Liver (tissue), 9 donors: ENCODE results near the gene TYRO3. TPM values are rescaled to one million over a fixed set of nuclear protein-coding genes. Genes with fewer than 3 reads are reported as not detected.

Experiments
- DNase-seq: peaks from one replicate; pipeline ENCODE4 v3.0.0-alpha.2; 2017; ENCODE audit warnings: low spot score
- H3K27ac ChIP-seq, 2 donors: one replicate each; pipeline ENCODE4 v1.7.0; 2013; ENCODE audit warnings: inconsistent platforms in 2 of 2, low read length in 2 of 2, control low read depth in 1 of 2, low read depth in 1 of 2, mild to moderate bottlenecking in 1 of 2
- H3K27me3 ChIP-seq, 4 donors: one replicate each; pipeline versions ENCODE4 v1.6.1 to v1.7.0; 2013; ENCODE audit warnings: low read length in 3 of 4, inconsistent platforms in 1 of 4, mild to moderate bottlenecking in 1 of 4, moderate library complexity in 1 of 4; ENCODE audit not compliant: control insufficient read depth in 4 of 4, insufficient read depth in 4 of 4
- H3K36me3 ChIP-seq, 4 donors: one replicate each; pipeline versions ENCODE4 v1.6.1 to v1.7.0; 2013; ENCODE audit warnings: low read length in 3 of 4, mild to moderate bottlenecking in 3 of 4, low read depth in 1 of 4, moderate library complexity in 1 of 4; ENCODE audit not compliant: control insufficient read depth in 4 of 4, insufficient read depth in 3 of 4
- H3K4me1 ChIP-seq, 4 donors: one replicate each; pipeline versions ENCODE4 v1.6.1 to v1.7.0; 2013; ENCODE audit warnings: low read length in 3 of 4, mild to moderate bottlenecking in 3 of 4, moderate library complexity in 1 of 4; ENCODE audit not compliant: control insufficient read depth in 4 of 4, insufficient read depth in 4 of 4
- H3K4me3 ChIP-seq, 3 donors: one replicate each; pipeline versions ENCODE4 v1.6.1 to v1.7.0; 2013; ENCODE audit warnings: low read length in 3 of 3, control low read depth in 1 of 3, low read depth in 1 of 3, mild to moderate bottlenecking in 1 of 3
- H3K9ac ChIP-seq, 2 donors: one replicate each; pipeline ENCODE4 v1.7.0; 2013; ENCODE audit warnings: low read length in 2 of 2, mild to moderate bottlenecking in 2 of 2, moderate library complexity in 2 of 2, control low read depth in 1 of 2, low read depth in 1 of 2
- H3K9me3 ChIP-seq, 4 donors: one replicate each; pipeline versions ENCODE4 v1.6.1 to v1.7.0; 2013; ENCODE audit warnings: low read length in 3 of 4; ENCODE audit not compliant: control insufficient read depth in 4 of 4
- ATF3 ChIP-seq: IDR thresholded peaks from 2 replicates; pipeline ENCODE4 v1.6.1; 2016; ENCODE audit warnings: antibody characterized with exemption
- CTCF ChIP-seq: fragments of 150-350 bp; IDR thresholded peaks from 2 replicates; pipeline ENCODE4 v1.5.1; 2017; ENCODE audit warnings: improper control_type of control experiment, low read depth, low read length; ENCODE audit not compliant: missing input control
- EGR1 ChIP-seq, 2 donors: IDR thresholded peaks; 2 replicates each; pipeline ENCODE4 v1.6.1; 2016 to 2018; ENCODE audit warnings: antibody characterized with exemption in 2 of 2, low read depth in 2 of 2
- FOXA1 ChIP-seq: IDR thresholded peaks from 2 replicates; pipeline ENCODE4 v1.6.1; 2016; ENCODE audit warnings: antibody characterized with exemption
- FOXA2 ChIP-seq: IDR thresholded peaks from 2 replicates; pipeline ENCODE4 v1.6.1; 2016; ENCODE audit warnings: antibody characterized with exemption
- GABPA ChIP-seq, 2 donors: IDR thresholded peaks in 1 of 2; conservative IDR thresholded peaks in 1 of 2; 2 replicates each; pipeline ENCODE4 v1.6.1; 2016; ENCODE audit warnings: antibody characterized with exemption in 2 of 2, mild to moderate bottlenecking in 1 of 2, moderate library complexity in 1 of 2
- HNF4A ChIP-seq, 2 donors: conservative IDR thresholded peaks; 2 replicates each; pipeline ENCODE4 v1.6.1; 2016; ENCODE audit warnings: antibody characterized with exemption in 2 of 2, mild to moderate bottlenecking in 2 of 2
- HNF4G ChIP-seq: IDR thresholded peaks from 2 replicates; pipeline ENCODE4 v1.6.1; 2016; ENCODE audit warnings: antibody characterized with exemption
- JUND ChIP-seq, 2 donors: IDR thresholded peaks; 2 replicates each; pipeline ENCODE4 v1.6.1; 2016; ENCODE audit warnings: antibody characterized with exemption in 2 of 2
- MAX ChIP-seq: IDR thresholded peaks from 2 replicates; pipeline ENCODE4 v1.6.1; 2016; ENCODE audit warnings: antibody characterized with exemption
- NR2F2 ChIP-seq: IDR thresholded peaks from 2 replicates; pipeline ENCODE4 v1.6.1; 2016; ENCODE audit warnings: antibody characterized with exemption
- RAD21 ChIP-seq, 2 donors: IDR thresholded peaks; 2 replicates each; pipeline ENCODE4 v1.6.1; 2016; ENCODE audit warnings: antibody characterized with exemption in 2 of 2, mild to moderate bottlenecking in 2 of 2
- REST ChIP-seq: IDR thresholded peaks from 2 replicates; pipeline ENCODE4 v1.6.1; 2016; ENCODE audit warnings: antibody characterized with exemption, mild to moderate bottlenecking
- RXRA ChIP-seq, 2 donors: IDR thresholded peaks; 2 replicates each; pipeline ENCODE4 v1.6.1; 2017 to 2018; ENCODE audit warnings: antibody characterized with exemption in 2 of 2, mild to moderate bottlenecking in 1 of 2
- SP1 ChIP-seq: IDR thresholded peaks from 2 replicates; pipeline ENCODE4 v1.6.1; 2018; ENCODE audit warnings: antibody characterized with exemption, mild to moderate bottlenecking
- TAF1 ChIP-seq: conservative IDR thresholded peaks from 2 replicates; pipeline ENCODE4 v1.6.1; 2016; ENCODE audit warnings: antibody characterized with exemption, mild to moderate bottlenecking
- YY1 ChIP-seq: IDR thresholded peaks from 2 replicates; pipeline ENCODE4 v1.6.1; 2016; ENCODE audit warnings: antibody characterized with exemption, mild to moderate bottlenecking
- ZBTB33 ChIP-seq: IDR thresholded peaks from 2 replicates; pipeline ENCODE4 v1.6.1; 2016; ENCODE audit warnings: antibody characterized with exemption
- WGBS: extraction: QIAGEN DNeasy Blood & Tissue Kit; methylation state at CpG from one replicate; pipeline ENCODE4 v1.1.7; 2013; 5-methylcytosine and 5-hydroxymethylcytosine counted together
- polyA plus RNA-seq, 2 donors: library from polyadenylated mRNA; stranded (reverse) in 1 of 2; unstranded in 1 of 2; fragments of 200-250 nt in 1 of 2; fragments of >200 nt in 1 of 2; fragmentation: Nextera tagmentation in 1 of 2; extraction: Ambion mirVana in 1 of 2; gene quantifications; one replicate each; pipeline versions ENCODE4 v1.2.1 to v1.2.3, GENCODE V29; 2013 to 2015
- total RNA-seq, 2 donors: library from RNA; depleted of rRNA; stranded (reverse); fragments of >200 nt; gene quantifications; one replicate each; pipeline ENCODE4 v1.2.3, GENCODE V29; 2014
- donor health status: healthy.
- donor health status: healthy.
- donor health status: healthy.
- donor health status: healthy.
- donor health status: healthy.

The TYRO3 gene
- total and polyA plus RNA-seq, 4 donors, result 1.1 to 2.3 (median 2.3) TPM

- H3K36me3 ChIP-seq, result no peaks in the 10 kb centered on the region
- H3K4me1 ChIP-seq, result peaks cover 0 to 14% (median 9%) of the 10 kb centered on the region in 4 donors
- no peaks in the 10 kb centered on the region for H3K27me3 ChIP-seq
- WGBS, result 77% methylated on average over 3 of the region's 3 CpGs
- no peak overlapping the region for H3K9ac ChIP-seq
- H3K27ac ChIP-seq, result no peak overlapping the region
- H3K4me3 ChIP-seq, result no peak overlapping the region
- no peaks in the 10 kb centered on the region for H3K9me3 ChIP-seq
- no peak for TF ChIP-seq TAF1
- no peak for DNase-seq
Observed at GRCh38 chr15:41561777-41562145, 2.7 kb downstream of the TYRO3 start.

GRCh38 chr15:41562244-41562643 lies 3.2 kb downstream of the TYRO3 start:
- TF ChIP-seq FOXA1, result no peak
- TF ChIP-seq SP1, result no peak
- TF ChIP-seq ZBTB33, result no peak
- no peak for TF ChIP-seq JUND (IDR thresholded peaks at IDR 0.05)
- TF ChIP-seq CTCF, result no peak
- no peak for TF ChIP-seq ATF3
- no peak for TF ChIP-seq EGR1 (IDR thresholded peaks at IDR 0.05; ENCODE audit: low read depth in 2 of 2)
- TF ChIP-seq NR2F2, result no peak
- TF ChIP-seq GABPA (IDR thresholded peaks at IDR 0.05 in 1 of 2, conservative IDR thresholded peaks at IDR 0.05 in 1 of 2), result no peak
- H3K9ac ChIP-seq, result no peak overlapping the region
- no peaks in the 10 kb centered on the region for H3K36me3 ChIP-seq
- 73% methylated on average over 5 of the region's 5 CpGs for WGBS
- peaks cover 0 to 14% (median 9%) of the 10 kb centered on the region in 4 donors for H3K4me1 ChIP-seq
- H3K9me3 ChIP-seq, result no peaks in the 10 kb centered on the region
- no peak overlapping the region for H3K27ac ChIP-seq
- no peak overlapping the region for H3K4me3 ChIP-seq
- no peaks in the 10 kb centered on the region for H3K27me3 ChIP-seq
- no peak for DNase-seq

GRCh38 chr15:41562784-41563198 lies 3.8 kb downstream of the TYRO3 start:
- H3K27ac ChIP-seq, result no peak overlapping the region
- H3K27me3 ChIP-seq, result no peaks in the 10 kb centered on the region
- no peak for DNase-seq
- no peak overlapping the region for H3K4me3 ChIP-seq
- peaks cover 0 to 13% (median 9%) of the 10 kb centered on the region in 4 donors for H3K4me1 ChIP-seq
- no peak overlapping the region for H3K9ac ChIP-seq
- 85% methylated on average over 4 of the region's 4 CpGs for WGBS
- H3K36me3 ChIP-seq, result no peaks in the 10 kb centered on the region
- TF ChIP-seq YY1, result no peak
- TF ChIP-seq RXRA (IDR thresholded peaks at IDR 0.05), result no peak
- TF ChIP-seq HNF4A (conservative IDR thresholded peaks at IDR 0.05), result no peak
- TF ChIP-seq HNF4G, result no peak
- no peak for TF ChIP-seq CTCF
- no peak for TF ChIP-seq REST
- TF ChIP-seq NR2F2, result no peak
- TF ChIP-seq FOXA2, result no peak
- TF ChIP-seq MAX, result no peak
- no peak for TF ChIP-seq GABPA (IDR thresholded peaks at IDR 0.05 in 1 of 2, conservative IDR thresholded peaks at IDR 0.05 in 1 of 2)
- TF ChIP-seq TAF1, result no peak
- TF ChIP-seq RAD21 (IDR thresholded peaks at IDR 0.05), result no peak
- TF ChIP-seq JUND (IDR thresholded peaks at IDR 0.05), result no peak
- no peak for TF ChIP-seq SP1
- TF ChIP-seq ATF3, result no peak
- TF ChIP-seq EGR1 (IDR thresholded peaks at IDR 0.05; ENCODE audit: low read depth in 2 of 2), result no peak
- no peaks in the 10 kb centered on the region for H3K9me3 ChIP-seq
